Jurkat, Clone E6-1 (cell line): ENCODE results near the gene FFAR4.

Experiments
- DNase-seq: peaks from one replicate; pipeline ENCODE4 v3.0.0-alpha.2; 2011; ENCODE audit warnings: low read depth, low spot score
- H3K4me3 ChIP-seq: 2 replicates; pipeline ENCODE4 v1.5.1; 2011; ENCODE audit warnings: mild to moderate bottlenecking, low read length, control low read depth, moderate library complexity

FFAR4 gene

DNA sequence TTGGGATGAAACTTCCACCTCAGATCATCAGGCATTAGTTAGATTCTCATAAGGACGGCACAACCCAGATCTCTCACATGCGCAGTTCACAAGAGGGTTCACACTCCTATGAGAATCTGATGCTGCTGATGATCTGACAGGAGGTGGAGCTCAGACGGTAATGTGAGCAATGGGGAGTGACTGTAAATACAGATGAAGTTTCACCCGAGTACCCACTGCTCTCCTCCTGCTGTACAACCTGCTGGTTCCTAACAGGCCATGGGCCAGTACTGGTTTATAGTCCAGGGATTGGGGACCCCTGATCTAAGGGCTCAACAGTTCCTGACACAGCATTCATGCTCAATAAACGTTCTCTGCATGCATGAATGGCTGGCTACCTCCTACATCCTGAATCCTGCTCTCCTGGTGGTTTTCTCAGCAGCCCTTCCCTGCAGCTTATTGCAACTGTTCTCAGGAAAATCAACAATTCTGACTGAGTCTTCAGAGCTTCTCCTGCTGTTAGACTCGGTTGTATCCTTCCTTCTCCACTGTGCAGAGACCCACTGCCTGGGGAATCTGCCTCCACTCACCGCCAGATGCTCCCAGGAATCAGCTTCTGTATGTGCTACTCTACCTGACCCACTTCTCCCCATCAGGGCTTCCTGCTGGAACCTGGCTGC lies 63.3 kb downstream of the FFAR4 start:
- no peak overlapping the region for H3K4me3 ChIP-seq
- DNase-seq: no peak

DNA sequence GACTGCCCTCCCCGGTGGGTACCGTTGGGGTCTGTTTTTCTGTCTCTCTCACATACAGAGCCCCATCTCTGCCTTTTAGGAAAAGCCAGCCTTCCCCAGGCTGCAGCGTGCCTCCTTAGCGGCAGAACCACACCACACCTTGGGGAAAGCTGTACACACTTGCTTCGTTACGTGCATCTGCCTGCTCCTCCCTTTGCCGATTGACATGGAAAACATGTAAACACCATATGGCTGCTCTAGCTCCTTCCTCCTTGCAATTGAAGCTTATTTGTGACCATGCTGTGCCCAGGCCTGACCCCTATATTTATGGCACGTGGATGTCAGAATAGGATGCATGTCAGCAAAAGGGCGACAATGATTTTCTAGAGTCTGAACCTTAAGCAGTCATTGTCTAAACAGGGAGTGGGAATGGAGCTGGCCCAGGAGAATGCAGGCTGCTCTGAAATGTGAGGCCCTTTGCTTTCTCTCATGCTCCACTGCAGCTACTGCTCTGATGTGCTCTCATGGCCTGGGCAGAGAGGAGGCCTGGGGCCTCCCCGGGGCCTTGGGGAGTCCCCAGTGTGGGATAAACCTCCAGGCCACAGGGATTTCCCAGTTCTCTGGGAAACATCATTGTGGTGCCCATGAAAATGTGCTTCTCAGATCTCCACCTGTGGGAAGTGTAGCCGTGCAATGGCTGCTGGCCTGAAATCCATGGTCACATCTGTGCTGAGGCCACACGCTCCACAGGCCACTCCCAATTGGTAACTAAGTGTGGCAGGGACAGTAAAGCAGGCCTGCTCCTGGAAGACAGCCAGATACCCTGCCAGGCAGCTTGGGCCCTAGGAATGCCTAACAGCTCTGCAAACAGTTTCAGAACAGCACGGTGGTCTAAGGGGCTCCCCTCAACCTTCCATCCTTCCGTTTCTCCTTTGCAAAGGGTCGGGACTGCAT lies 64.4 kb downstream of the FFAR4 start:
- H3K4me3 ChIP-seq: no peak overlapping the region
- DNase-seq: no peak
